Endothelial cell of umbilical vein (primary cell): ENCODE data around the gene GNAT1. TPM values are rescaled to one million over a fixed set of nuclear protein-coding genes. Genes with fewer than 3 reads are reported as not detected.
A peak's percentile ranks its signal among the peaks of the same experiment; 100 is the strongest.

Source experiments
- BruUV-seq: library from RNA; stranded (reverse); fragments of 400-500 nt; replicated peaks from 2 replicates; lab custom pipeline; 2021; lab: Mats Ljungman, UMichigan
- CTCF ChIA-PET: fragments of 300-600, 350-600 bp; sonication (Branson Sonifier 250); formaldehyde crosslinking; loops from one replicate; lab custom pipeline; 2021; ENCODE audit warnings: antibody characterized with exemption, inconsistent platforms; lab: Charles Lee
- POLR2A ChIA-PET: fragments of 300-600, 350-600 bp; sonication (Branson Sonifier 250); formaldehyde crosslinking; loops from one replicate; lab custom pipeline; 2021; ENCODE audit warnings: antibody characterized with exemption, inconsistent platforms; lab: Charles Lee
- DNase-seq: peaks from one replicate; pipeline ENCODE4 v3.0.0-alpha.2; 2011; ENCODE audit warnings: low read depth, low spot score
- FAIRE-seq: peaks from 2 replicates; lab custom pipeline; 2011; peaks lifted over from hg19 to GRCh38; lab: Jason Lieb, UNC
- H2AFZ ChIP-seq: 2 replicates; pipeline ENCODE4 v1.6.0; 2012; ENCODE audit warnings: low read depth, low read length, control low read depth, inconsistent platforms
- H3K27ac ChIP-seq: 2 replicates; pipeline ENCODE4 v1.5.1; 2011; ENCODE audit warnings: low read depth, mild to moderate bottlenecking, control low read depth, low read length, moderate library complexity; ENCODE audit not compliant: insufficient read depth
- H3K27me3 ChIP-seq, 2 experiments: 2 replicates each; pipeline versions ENCODE4 v1.6.0 to v1.6.1; 2011; ENCODE audit warnings: low read length in 2 of 2, mixed read lengths in 1 of 2; ENCODE audit not compliant: control insufficient read depth in 2 of 2, insufficient read depth in 2 of 2
- H3K36me3 ChIP-seq, 2 experiments: 2 replicates in 1 of 2; 3 replicates in 1 of 2; pipeline ENCODE4 v1.5.1; 2011; ENCODE audit warnings: low read length in 2 of 2, mild to moderate bottlenecking in 1 of 2, moderate library complexity in 1 of 2; ENCODE audit not compliant: control insufficient read depth in 2 of 2, insufficient read depth in 2 of 2; ENCODE audit errors: extremely low read depth in 1 of 2
- H3K4me1 ChIP-seq: 3 replicates; pipeline ENCODE4 v1.5.1; 2011; ENCODE audit warnings: mild to moderate bottlenecking, low read length; ENCODE audit not compliant: control insufficient read depth, insufficient read depth; ENCODE audit errors: extremely low read depth
- H3K4me2 ChIP-seq: 2 replicates; pipeline ENCODE4 v1.6.1; 2011; ENCODE audit warnings: low read length, control low read depth, mixed read lengths; ENCODE audit not compliant: insufficient read depth
- H3K4me3 ChIP-seq, 3 experiments: fragments of 200-600 bp in 1 of 3; sonication (generic), shearing (Covaris generic) in 1 of 3; replicated peaks in 1 of 3; 2 replicates each; pipeline ENCODE4 v1.5.1; 2011 to 2016; ENCODE audit warnings: control low read depth in 3 of 3, low read length in 3 of 3, mild to moderate bottlenecking in 2 of 3, inconsistent platforms in 1 of 3, low read depth in 1 of 3, moderate library complexity in 1 of 3; ENCODE audit not compliant: insufficient read depth in 1 of 3
- H3K79me2 ChIP-seq: 2 replicates; pipeline ENCODE4 v1.6.0; 2012; ENCODE audit warnings: low read length, inconsistent platforms; ENCODE audit not compliant: control insufficient read depth, insufficient read depth
- H3K9ac ChIP-seq: replicated peaks from 2 replicates; pipeline ENCODE3; 2011; ENCODE audit warnings: low read length, control low read depth; ENCODE audit not compliant: insufficient read depth; ENCODE audit errors: extremely low read depth
- H3K9me1 ChIP-seq: replicated peaks from 3 replicates; pipeline ENCODE4 v1.6.0; 2011; ENCODE audit warnings: mild to moderate bottlenecking, low read length; ENCODE audit not compliant: control insufficient read depth, insufficient read depth; ENCODE audit errors: extremely low read depth
- H3K9me3 ChIP-seq: replicated peaks from 2 replicates; pipeline ENCODE4 v1.5.1; 2012; ENCODE audit warnings: low read length, inconsistent platforms; ENCODE audit not compliant: control insufficient read depth, insufficient read depth
- H4K20me1 ChIP-seq: replicated peaks from 2 replicates; pipeline ENCODE3; 2011; ENCODE audit warnings: mild to moderate bottlenecking, low read length; ENCODE audit not compliant: control insufficient read depth, insufficient read depth; ENCODE audit errors: extremely low read depth
- CTCF ChIP-seq, 2 donors: IDR thresholded peaks; 1 replicate in 1 of 2; 2 replicates in 1 of 2; pipeline ENCODE4 v1.5.1; 2011; ENCODE audit warnings: low read length in 2 of 2, mild to moderate bottlenecking in 2 of 2, moderate library complexity in 2 of 2, control low read depth in 1 of 2, inconsistent platforms in 1 of 2, low read depth in 1 of 2; ENCODE audit not compliant: insufficient read depth in 1 of 2; ENCODE audit errors: extremely low read depth in 1 of 2
- EZH2 ChIP-seq: IDR thresholded peaks from 2 replicates; pipeline ENCODE4 v1.6.1; 2012; ENCODE audit warnings: borderline replicate concordance, low read depth, mild to moderate bottlenecking, moderate library complexity, low read length, inconsistent platforms; ENCODE audit not compliant: severe bottlenecking
- FOS ChIP-seq: IDR thresholded peaks from 2 replicates; pipeline ENCODE4 v1.6.1; 2011; ENCODE audit warnings: mild to moderate bottlenecking, low read length, moderate library complexity, borderline replicate concordance; ENCODE audit not compliant: insufficient read depth
- GATA2 ChIP-seq: IDR thresholded peaks from 2 replicates; pipeline ENCODE4 v1.7.0; 2011; ENCODE audit warnings: low read depth, mild to moderate bottlenecking, moderate library complexity, mixed read lengths, low read length; ENCODE audit not compliant: insufficient read length, insufficient read depth
- JUN ChIP-seq: IDR thresholded peaks from 2 replicates; pipeline ENCODE4 v1.6.1; 2011; ENCODE audit warnings: borderline replicate concordance, low read depth; ENCODE audit not compliant: insufficient read length, insufficient read depth
- MAX ChIP-seq: IDR thresholded peaks from 2 replicates; pipeline ENCODE4 v1.6.1; 2011; ENCODE audit not compliant: insufficient read depth, insufficient read length
- MYC ChIP-seq: IDR thresholded peaks from one replicate; pipeline ENCODE4 v1.6.1; 2011; ENCODE audit warnings: mild to moderate bottlenecking, low read depth, low read length
- POLR2A ChIP-seq: IDR thresholded peaks from 2 replicates; pipeline ENCODE4 v1.6.1; 2012; ENCODE audit warnings: low read depth, mild to moderate bottlenecking, control low read depth, low read length
- POLR2AphosphoS5 ChIP-seq: IDR thresholded peaks from 2 replicates; pipeline ENCODE4 v1.6.1; 2012; ENCODE audit warnings: low read depth, mild to moderate bottlenecking, control low read depth, low read length, moderate library complexity; ENCODE audit not compliant: insufficient read depth
- dilution Hi-C: fragments of 300-500 bp; cut with MboI; formaldehyde crosslinking; loops from one replicate; pipeline ENCODE4 v1.15.0; 2019; ENCODE audit warnings: low sequenced_read_pairs; ENCODE audit not compliant: extremely low pct_ligation_motif_present
- intact Hi-C: fragments of 100-400 bp; cut with micrococcal nuclease; formaldehyde crosslinking; loops from one replicate; pipeline ENCODE4 v1.10.0; 2022
- polyA plus RNA-seq, 4 experiments: library from polyadenylated mRNA; depleted of rRNA in 3 of 4; stranded (reverse) in 3 of 4; unstranded in 1 of 4; fragments of >200 nt; gene quantifications; 2 replicates each; pipeline versions ENCODE4 v1.2.1 to v1.2.3, GENCODE V29; 2011 to 2012; ENCODE audit warnings: missing spikeins in 1 of 4
- total RNA-seq: library from RNA; stranded (reverse); gene quantifications from 2 replicates; pipeline ENCODE4 v1.2.3, GENCODE V29; 2021

The GNAT1 gene
- total and polyA plus RNA-seq, 2 donors (not counting 3 experiments of a cell fraction or from before 2014, with no cell fraction given), result 0.77 TPM; not detected in 1

- ChIA-PET CTCF (interaction anchor here (0.6 to 5.6 kb wide), 12 partner anchors 8 to 104 kb away, joined by 3 to 54 read pairs (median 4); partner anchors contain the start of gene GNAI2), POLR2A (interaction anchor here (0.6 to 1.5 kb wide), 6 partner anchors 8 to 79 kb away, joined by 3 to 11 read pairs (median 4); no protein-coding TSS in a partner anchor)
- TF ChIP-seq JUN (peak; percentile 63), MAX (no peak), POLR2AphosphoS5 (peak; percentile 68), EZH2 (no peak), POLR2A (no peak), CTCF (IDR thresholded peaks at IDR 0.05; ENCODE audit: extremely low read depth in 1 of 2, insufficient read depth in 1 of 2, low read depth in 1 of 2, low read length in 2 of 2) (no peak), FOS (peak; percentile 24), GATA2 (no peak), MYC (no peak)
- FAIRE-seq (peak; percentile 99), DNase-seq (peak; percentile 93)
- peak overlapping the region in 1 of 3 experiments; percentile 11 for H3K4me3 ChIP-seq
- H3K36me3 ChIP-seq, result peaks cover 6 to 26% of the 10 kb centered on the region in 2 experiments
- dilution Hi-C loops (loop anchor here (5.0 kb wide), 1 partner anchor 61 kb away; no protein-coding TSS in a partner anchor), intact Hi-C loops (loop anchor here (2.0 kb wide), 1 partner anchor 56 kb away; the partner anchor contains the start of genes HYAL3 and NAA80)
- H3K9me1 ChIP-seq, result no peaks in the 10 kb centered on the region
- no peaks in the 10 kb centered on the region for H3K9me3 ChIP-seq
- H3K79me2 ChIP-seq, result peaks cover 91% of the 10 kb centered on the region
- peak overlapping the region; percentile 76 for H3K9ac ChIP-seq
- H4K20me1 ChIP-seq, result no peaks in the 10 kb centered on the region
- peaks cover 94% of the 10 kb centered on the region for H3K4me1 ChIP-seq
- no TSS peak for BruUV-seq
- H3K4me2 ChIP-seq, result peak overlapping the region; percentile 63
- H3K27ac ChIP-seq, result peak overlapping the region; percentile 97
- no peak overlapping the region for H2AFZ ChIP-seq
- H3K27me3 ChIP-seq, result no peaks in the 10 kb centered on the region
Observed at GRCh38 chr3:50242851-50243542, 51.6 kb downstream of the GNAT1 start.
